ENCODE data around the gene TFAM. TPM values are rescaled to one million over a fixed set of nuclear protein-coding genes. Genes with fewer than 3 reads are reported as not detected.

TFAM gene
- total RNA-seq, 1 experiment from 2014 or later = 57.6 TPM

DNA sequence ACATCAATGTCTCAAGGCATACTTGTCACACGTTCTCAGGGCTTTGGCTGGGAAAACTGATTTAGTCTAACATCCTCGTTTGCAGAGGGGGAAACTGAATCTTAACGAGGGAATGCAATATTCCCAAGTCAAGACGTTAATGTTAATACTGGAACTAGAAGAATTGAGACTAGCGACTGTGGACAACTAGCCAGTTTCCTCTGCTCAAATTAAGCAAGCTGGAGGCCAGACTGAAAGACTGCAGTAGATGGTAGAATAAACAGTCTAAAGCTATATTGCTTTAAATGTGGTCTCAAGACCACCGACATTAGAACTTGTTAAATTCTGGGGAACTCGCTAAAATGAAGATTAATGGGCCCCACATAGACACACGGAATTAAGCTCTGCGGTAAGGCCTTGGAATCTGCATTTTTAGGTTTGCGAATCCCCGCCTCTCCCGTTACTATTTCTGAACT, 639 bp upstream of the TFAM start:
- Histone ChIP-seq H2AFZ (ENCODE audit: low read depth, low read length, poor library complexity, severe bottlenecking) (peak overlapping the region; percentile 50), H3K9me3 (ENCODE audit: control insufficient read depth in 1 of 2, insufficient read depth in 1 of 2, low read depth in 1 of 2, low read length in 2 of 2) (no peaks in the 10 kb centered on the region), H3K9me2 (ENCODE audit: insufficient read depth) (no peaks in the 10 kb centered on the region), H3K27me3 (ENCODE audit: insufficient read depth, low read length) (no peaks in the 10 kb centered on the region), H3K4me3 (replicated peaks in 1 of 2; ENCODE audit: low read depth in 1 of 2, low read length in 2 of 2) (peak overlapping the region; percentile 93 to 94), H3K36me3 (ENCODE audit: control insufficient read depth in 1 of 2, insufficient read depth in 2 of 2, low read length in 2 of 2) (peaks cover 15 to 21% of the 10 kb centered on the region in 2 experiments; a peak in 3 of 4 replicates), H3K79me2 (ENCODE audit: insufficient read depth, low read length) (peaks cover 43% of the 10 kb centered on the region), H4K20me1 (ENCODE audit: insufficient read depth) (no peaks in the 10 kb centered on the region), H3K9ac (ENCODE audit: low read length) (peak overlapping the region; percentile 93), H3K4me1 (ENCODE audit: control insufficient read depth in 1 of 2, insufficient read depth in 2 of 2, low read length in 2 of 2) (peaks cover 12 to 14% of the 10 kb centered on the region in 2 experiments), H3K4me2 (ENCODE audit: low read length) (peak overlapping the region; percentile 79), H3K27ac (ENCODE audit: low read depth, low read length) (peak overlapping the region; percentile 93)
- RAD21 ChIA-PET (ENCODE audit: low non-redundant PET in 1 of 2, low total read pairs in 2 of 2, uncharacterized antibody in 2 of 2, unreplicated experiment in 2 of 2) = interaction anchor here in 1 of 2 experiments (0.7 kb wide), 1 partner anchor 85 kb away, joined by 3 read pairs; no protein-coding TSS in a partner anchor
- ATAC-seq (peak; percentile 2), DNase-seq (ENCODE audit: low read depth, low spot score) (no peak)
- intact Hi-C loops (cut with micrococcal nuclease) = loop anchor here (2.0 kb wide), 1 partner anchor 86 kb away; no protein-coding TSS in a partner anchor
- BruUV-seq (replicated peaks) = TSS peak; percentile 86
- no peak for TF ChIP-seq EGR1 (IDR thresholded peaks at IDR 0.05; ENCODE audit: low read depth)
- TF ChIP-seq, protein P1, sequence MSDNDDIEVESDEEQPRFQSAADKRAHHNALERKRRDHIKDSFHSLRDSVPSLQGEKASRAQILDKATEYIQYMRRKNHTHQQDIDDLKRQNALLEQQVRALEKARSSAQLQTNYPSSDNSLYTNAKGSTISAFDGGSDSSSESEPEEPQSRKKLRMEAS (IDR thresholded peaks at IDR 0.05) = no peak
- TF ChIP-seq ZFX (IDR thresholded peaks at IDR 0.05) = no peak
- no peak for TF ChIP-seq TCF7L2 (IDR thresholded peaks at IDR 0.05; ENCODE audit: borderline replicate concordance, extremely low read depth, insufficient read depth, insufficient read length)
- TF ChIP-seq ELF1 (IDR thresholded peaks at IDR 0.05; ENCODE audit: borderline replicate concordance, low read depth) = no peak; the same call in 1 of the 2 replicates
- TF ChIP-seq, protein P2, sequence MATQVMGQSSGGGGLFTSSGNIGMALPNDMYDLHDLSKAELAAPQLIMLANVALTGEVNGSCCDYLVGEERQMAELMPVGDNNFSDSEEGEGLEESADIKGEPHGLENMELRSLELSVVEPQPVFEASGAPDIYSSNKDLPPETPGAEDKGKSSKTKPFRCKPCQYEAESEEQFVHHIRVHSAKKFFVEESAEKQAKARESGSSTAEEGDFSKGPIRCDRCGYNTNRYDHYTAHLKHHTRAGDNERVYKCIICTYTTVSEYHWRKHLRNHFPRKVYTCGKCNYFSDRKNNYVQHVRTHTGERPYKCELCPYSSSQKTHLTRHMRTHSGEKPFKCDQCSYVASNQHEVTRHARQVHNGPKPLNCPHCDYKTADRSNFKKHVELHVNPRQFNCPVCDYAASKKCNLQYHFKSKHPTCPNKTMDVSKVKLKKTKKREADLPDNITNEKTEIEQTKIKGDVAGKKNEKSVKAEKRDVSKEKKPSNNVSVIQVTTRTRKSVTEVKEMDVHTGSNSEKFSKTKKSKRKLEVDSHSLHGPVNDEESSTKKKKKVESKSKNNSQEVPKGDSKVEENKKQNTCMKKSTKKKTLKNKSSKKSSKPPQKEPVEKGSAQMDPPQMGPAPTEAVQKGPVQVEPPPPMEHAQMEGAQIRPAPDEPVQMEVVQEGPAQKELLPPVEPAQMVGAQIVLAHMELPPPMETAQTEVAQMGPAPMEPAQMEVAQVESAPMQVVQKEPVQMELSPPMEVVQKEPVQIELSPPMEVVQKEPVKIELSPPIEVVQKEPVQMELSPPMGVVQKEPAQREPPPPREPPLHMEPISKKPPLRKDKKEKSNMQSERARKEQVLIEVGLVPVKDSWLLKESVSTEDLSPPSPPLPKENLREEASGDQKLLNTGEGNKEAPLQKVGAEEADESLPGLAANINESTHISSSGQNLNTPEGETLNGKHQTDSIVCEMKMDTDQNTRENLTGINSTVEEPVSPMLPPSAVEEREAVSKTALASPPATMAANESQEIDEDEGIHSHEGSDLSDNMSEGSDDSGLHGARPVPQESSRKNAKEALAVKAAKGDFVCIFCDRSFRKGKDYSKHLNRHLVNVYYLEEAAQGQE (IDR thresholded peaks at IDR 0.05; ENCODE audit: low read depth) = no peak
- no peak for TF ChIP-seq CEBPB (IDR thresholded peaks at IDR 0.05; ENCODE audit: low read depth)
- TF ChIP-seq SRF (IDR thresholded peaks at IDR 0.05; ENCODE audit: low read depth) = no peak
- TF ChIP-seq ZNF274 (IDR thresholded peaks at IDR 0.05; ENCODE audit: low read depth, low read length) = no peak
- no peak for TF ChIP-seq POLR2A (IDR thresholded peaks at IDR 0.05; ENCODE audit: borderline replicate concordance, extremely low read depth, insufficient read depth, insufficient read length)
- CTCF ChIA-PET = interaction anchor here (1.0 to 1.6 kb wide), 4 partner anchors 79 to 208 kb away, joined by 3 to 10 read pairs (median 4); no protein-coding TSS in a partner anchor
- POLR2A ChIA-PET = interaction anchor here (1.4 to 2.0 kb wide), 2 partner anchors 34 to 50 kb away, joined by 3 to 5 read pairs; partner anchors contain the start of gene UBE2D1

Data from HCT116 (cell line).